Neural progenitor cell (in vitro differentiated cells): Measurements from ENCODE around the gene LSP1. TPM values are rescaled to one million over a fixed set of nuclear protein-coding genes. Genes with fewer than 3 reads are reported as not detected.

Experiments
- DNase-seq: peaks from one replicate; pipeline ENCODE4 v3.0.0-alpha.2; 2016; ENCODE audit warnings: low spot score
- H2AFZ ChIP-seq: fragments of 200-600 bp; sonication (generic); replicated peaks from 2 replicates; pipeline ENCODE4 v1.6.1; 2016; ENCODE audit warnings: antibody characterized with exemption
- H3F3A ChIP-seq: fragments of 200-600 bp; sonication (generic); 2 replicates; pipeline ENCODE4 v1.6.1; 2016; ENCODE audit warnings: antibody characterized with exemption, low read depth
- H3K27ac ChIP-seq: fragments of 200-600 bp; sonication (generic); 2 replicates; pipeline ENCODE4 v1.5.1; 2016; ENCODE audit warnings: mild to moderate bottlenecking
- H3K27me3 ChIP-seq: fragments of 200-600 bp; sonication (generic); 2 replicates; pipeline ENCODE4 v1.6.1; 2016; ENCODE audit warnings: mild to moderate bottlenecking, moderate library complexity
- H3K36me3 ChIP-seq: fragments of 200-600 bp; sonication (generic); 2 replicates; pipeline ENCODE4 v1.5.1; 2016
- H3K4me1 ChIP-seq: fragments of 200-600 bp; sonication (generic); 2 replicates; pipeline ENCODE4 v1.6.1; 2016; ENCODE audit warnings: mixed run types
- H3K4me2 ChIP-seq: fragments of 200-600 bp; sonication (generic); 2 replicates; pipeline ENCODE4 v1.6.1; 2016
- H3K4me3 ChIP-seq: fragments of 200-600 bp; sonication (generic); 2 replicates; pipeline ENCODE4 v1.5.1; 2016
- H3K79me2 ChIP-seq: fragments of 200-600 bp; sonication (generic); 2 replicates; pipeline ENCODE4 v1.6.1; 2016; ENCODE audit warnings: low read depth
- H3K9ac ChIP-seq: fragments of 200-600 bp; sonication (generic); 2 replicates; pipeline ENCODE4 v1.6.1; 2016
- H3K9me3 ChIP-seq: fragments of 200-600 bp; sonication (generic); 2 replicates; pipeline ENCODE4 v1.5.1; 2016; ENCODE audit warnings: low read depth
- H4K20me1 ChIP-seq: fragments of 200-600 bp; sonication (generic); 2 replicates; pipeline ENCODE4 v1.6.1; 2016; ENCODE audit warnings: low read depth
- H3K27ac Mint-ChIP-seq: 3 replicates; pipeline ENCODE4 v1.8.0; 2021; ENCODE audit warnings: mixed read lengths
- H3K27me3 Mint-ChIP-seq: 2 replicates; pipeline ENCODE4 v1.8.0; 2022; ENCODE audit warnings: low read depth, mild to moderate bottlenecking, inconsistent platforms, moderate library complexity, mixed read lengths; ENCODE audit not compliant: insufficient read depth
- H3K36me3 Mint-ChIP-seq: 3 replicates; pipeline ENCODE4 v1.8.0; 2021; ENCODE audit warnings: mixed read lengths
- H3K4me1 Mint-ChIP-seq: 3 replicates; pipeline ENCODE4 v1.8.0; 2021; ENCODE audit warnings: mixed read lengths
- H3K4me3 Mint-ChIP-seq: 3 replicates; pipeline ENCODE4 v1.8.0; 2021; ENCODE audit warnings: mild to moderate bottlenecking, moderate library complexity, mixed read lengths
- H3K9me3 Mint-ChIP-seq: 3 replicates; pipeline ENCODE4 v1.8.0; 2020; ENCODE audit warnings: mixed read lengths
- CTCF ChIP-seq: fragments of 200-600 bp; sonication (generic); IDR thresholded peaks from 2 replicates; pipeline ENCODE4 v1.5.1; 2017; ENCODE audit warnings: antibody characterized with exemption, mild to moderate bottlenecking
- EZH2 ChIP-seq: fragments of 200-600 bp; sonication (generic); IDR thresholded peaks from 2 replicates; pipeline ENCODE4 v1.6.1; 2017; ENCODE audit warnings: antibody characterized with exemption, mild to moderate bottlenecking, moderate library complexity
- EZH2phosphoT487 ChIP-seq: fragments of 200-600 bp; sonication (generic); IDR thresholded peaks from 2 replicates; pipeline ENCODE4 v1.6.1; 2017; ENCODE audit warnings: antibody characterized with exemption
- total RNA-seq: library from RNA; depleted of rRNA; stranded (reverse); fragments of >200 nt; gene quantifications from 2 replicates; pipeline ENCODE4 v1.2.3, GENCODE V29; 2015; ENCODE audit warnings: low replicate concordance

Gene LSP1
- total RNA-seq, 1 donor from 2014 or later: not detected

GRCh38 chr11:1932105-1932480 is 79.2 kb downstream of the LSP1 start:
- Mint-ChIP-seq H3K27ac (peak overlapping the region; percentile 16), H3K27me3 (peaks cover 14% of the 10 kb centered on the region), H3K9me3 (no peaks in the 10 kb centered on the region), H3K4me1 (peaks cover 11% of the 10 kb centered on the region), H3K36me3 (no peaks in the 10 kb centered on the region), H3K4me3 (no peak overlapping the region)
- Histone ChIP-seq H3K9me3 (no peaks in the 10 kb centered on the region), H3K9ac (no peak overlapping the region), H3K4me1 (peaks cover 4% of the 10 kb centered on the region), H3K27me3 (no peaks in the 10 kb centered on the region), H3K27ac (no peak overlapping the region), H2AFZ (peak overlapping the region; percentile 26), H3K4me2 (no peak overlapping the region), H3F3A (no peaks in the 10 kb centered on the region), H4K20me1 (no peaks in the 10 kb centered on the region), H3K36me3 (no peaks in the 10 kb centered on the region), H3K4me3 (no peak overlapping the region), H3K79me2 (no peaks in the 10 kb centered on the region)
- DNase-seq: no peak
- TF ChIP-seq EZH2phosphoT487 (no peak), EZH2 (no peak), CTCF (no peak)

- Histone ChIP-seq H3K27me3 (no peaks in the 10 kb centered on the region), H3K4me1 (no peaks in the 10 kb centered on the region), H2AFZ (no peak overlapping the region), H3K4me3 (no peak overlapping the region), H3K9me3 (no peaks in the 10 kb centered on the region), H4K20me1 (no peaks in the 10 kb centered on the region), H3K36me3 (no peaks in the 10 kb centered on the region), H3K4me2 (no peak overlapping the region), H3K9ac (no peak overlapping the region), H3K27ac (no peak overlapping the region), H3K79me2 (no peaks in the 10 kb centered on the region), H3F3A (no peaks in the 10 kb centered on the region)
- Mint-ChIP-seq H3K4me3 (peak overlapping the region; percentile 12), H3K36me3 (no peaks in the 10 kb centered on the region), H3K27ac (no peak overlapping the region), H3K27me3 (peaks cover 14% of the 10 kb centered on the region), H3K4me1 (peaks cover 11% of the 10 kb centered on the region), H3K9me3 (no peaks in the 10 kb centered on the region)
- TF ChIP-seq CTCF (no peak), EZH2 (no peak), EZH2phosphoT487 (no peak)
- no peak for DNase-seq
Measured at GRCh38 chr11:1932681-1933080, 79.8 kb downstream of the LSP1 start.

GRCh38 chr11:1933416-1934334 is 80.8 kb downstream of the LSP1 start:
- Histone ChIP-seq H3K4me3 (no peak overlapping the region), H3K79me2 (no peaks in the 10 kb centered on the region), H3K9me3 (no peaks in the 10 kb centered on the region), H3K4me2 (no peak overlapping the region), H3K36me3 (no peaks in the 10 kb centered on the region), H3F3A (no peaks in the 10 kb centered on the region), H2AFZ (no peak overlapping the region), H3K27me3 (no peaks in the 10 kb centered on the region), H3K27ac (no peak overlapping the region), H3K9ac (no peak overlapping the region), H3K4me1 (no peaks in the 10 kb centered on the region), H4K20me1 (no peaks in the 10 kb centered on the region)
- Mint-ChIP-seq H3K27ac (no peak overlapping the region), H3K36me3 (no peaks in the 10 kb centered on the region), H3K27me3 (peaks cover 14% of the 10 kb centered on the region), H3K4me1 (peaks cover 11% of the 10 kb centered on the region), H3K4me3 (no peak overlapping the region), H3K9me3 (no peaks in the 10 kb centered on the region)
- TF ChIP-seq EZH2phosphoT487 (no peak), CTCF (no peak), EZH2 (no peak)
- DNase-seq: no peak
